SK-N-SH treated with all-trans-retinoic acid at 6 μM for 48 hours (cell line): ENCODE measurements around the gene VPS41.

Experiments used
- ATAC-seq: fragments of 200-7000 bp; cut with Tn5 transposase; 3 replicates; pipeline ENCODE4 v1.9.1; 2020; ENCODE audit warnings: mild to moderate bottlenecking, moderate library complexity
- ARNTL ChIP-seq: fragments of 450-650 bp; formaldehyde crosslinking; IDR thresholded peaks from 2 replicates; pipeline ENCODE4 v1.5.0; 2020; ENCODE audit warnings: low read depth, mild to moderate bottlenecking, moderate library complexity, borderline replicate concordance
- BACH2 ChIP-seq: fragments of 250-450 bp; sonication (Bioruptor Pico); IDR thresholded peaks from 2 replicates; pipeline ENCODE4 v1.9.0; 2021; ENCODE audit warnings: mild to moderate bottlenecking, borderline replicate concordance
- CREB5 ChIP-seq: fragments of 250-450 bp; sonication (Bioruptor Pico); IDR thresholded peaks from 2 replicates; pipeline ENCODE4 v1.5.1; 2020; ENCODE audit warnings: low read depth, mild to moderate bottlenecking, moderate library complexity
- CSRNP3 ChIP-seq: fragments of 250-450 bp; sonication (Bioruptor Pico); IDR thresholded peaks from 2 replicates; pipeline ENCODE4 v1.5.1; 2021; ENCODE audit warnings: mild to moderate bottlenecking, moderate library complexity
- ESRRG ChIP-seq: fragments of 250-450 bp; sonication (Bioruptor Pico); IDR thresholded peaks from 2 replicates; pipeline ENCODE4 v1.6.1; 2021; ENCODE audit warnings: mild to moderate bottlenecking
- GLIS3 ChIP-seq: fragments of 250-450 bp; sonication (Bioruptor Pico); IDR thresholded peaks from 2 replicates; pipeline ENCODE4 v1.5.0; 2020; ENCODE audit warnings: mild to moderate bottlenecking, moderate library complexity
- ISL1 ChIP-seq: fragments of 250-450 bp; sonication (Bioruptor Pico); IDR thresholded peaks from 2 replicates; pipeline ENCODE4 v2.1.2; 2022; ENCODE audit warnings: mild to moderate bottlenecking, moderate library complexity
- OSR1 ChIP-seq: fragments of 250-450 bp; sonication (Bioruptor Pico); IDR thresholded peaks from 2 replicates; pipeline ENCODE4 v1.8.0; 2022; ENCODE audit warnings: moderate library complexity, mild to moderate bottlenecking, inconsistent platforms
- PPARA ChIP-seq: fragments of 250-450 bp; sonication (Bioruptor Pico); IDR thresholded peaks from 2 replicates; pipeline ENCODE4 v1.5.0; 2020; ENCODE audit warnings: mild to moderate bottlenecking, borderline replicate concordance
- RARB ChIP-seq: fragments of 250-450 bp; sonication (Bioruptor Pico); IDR thresholded peaks from 2 replicates; pipeline ENCODE4 v1.8.0; 2021; ENCODE audit warnings: mild to moderate bottlenecking, moderate library complexity
- SNAI2 ChIP-seq: fragments of 250-450 bp; sonication (Bioruptor Pico); IDR thresholded peaks from 2 replicates; pipeline ENCODE4 v1.5.0; 2020; ENCODE audit warnings: mild to moderate bottlenecking, moderate library complexity
- TOX ChIP-seq: fragments of 250-450 bp; sonication (Bioruptor Pico); IDR thresholded peaks from 2 replicates; pipeline ENCODE4 v1.8.0; 2021; ENCODE audit warnings: mild to moderate bottlenecking, moderate library complexity, borderline replicate concordance
- ZC3H10 ChIP-seq: fragments of 250-450 bp; sonication (Bioruptor Pico); IDR thresholded peaks from 2 replicates; pipeline ENCODE4 v1.5.1; 2021; ENCODE audit warnings: mild to moderate bottlenecking, moderate library complexity
- ZFP3 ChIP-seq: fragments of 250-450 bp; sonication (Bioruptor Pico); IDR thresholded peaks from 2 replicates; pipeline ENCODE4 v1.5.0; 2020; ENCODE audit warnings: mild to moderate bottlenecking, moderate library complexity
- ZNF565 ChIP-seq: fragments of 450-650 bp; formaldehyde crosslinking; conservative IDR thresholded peaks from 2 replicates; pipeline ENCODE4 v1.5.0; 2020; ENCODE audit warnings: low read depth, mild to moderate bottlenecking, moderate library complexity
- ZNF70 ChIP-seq: fragments of 450-650 bp; formaldehyde crosslinking; IDR thresholded peaks from 2 replicates; pipeline ENCODE4 v1.5.0; 2020; ENCODE audit warnings: mild to moderate bottlenecking, moderate library complexity
- ZNF8 ChIP-seq: fragments of 450-650 bp; formaldehyde crosslinking; IDR thresholded peaks from 2 replicates; pipeline ENCODE4 v1.5.0; 2020; ENCODE audit warnings: mild to moderate bottlenecking, moderate library complexity
- TF ChIP-seq, protein P1 (sequence below): fragments of 250-450 bp; sonication (Bioruptor Pico); IDR thresholded peaks from 2 replicates; pipeline ENCODE4 v1.8.0; 2020; ENCODE audit warnings: mild to moderate bottlenecking, moderate library complexity, borderline replicate concordance

VPS41 gene

DNA sequence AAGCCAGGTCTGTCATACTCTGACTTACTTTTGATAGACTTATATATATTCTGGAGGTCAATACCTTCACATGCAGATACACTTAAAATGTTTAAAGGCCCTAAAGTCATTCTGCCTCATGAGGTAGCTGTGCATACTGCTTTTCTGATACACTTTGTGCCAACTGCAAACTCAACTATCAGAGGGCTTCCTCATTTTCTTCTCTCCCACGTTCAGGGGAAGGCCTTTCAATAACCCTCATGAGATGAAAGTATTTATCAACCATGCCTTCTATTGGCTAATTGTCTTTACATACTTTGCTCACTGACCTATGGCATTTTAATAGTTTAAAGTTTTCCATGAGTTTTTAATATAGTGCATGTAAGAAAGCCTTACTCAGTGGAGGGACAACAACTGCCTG, 165.1 kb downstream of the VPS41 start (continued):
- TF ChIP-seq CSRNP3 (CRISPR knock-in tag) (no peak), ESRRG (CRISPR knock-in tag) (no peak), ZNF565 (no peak), ZC3H10 (CRISPR knock-in tag) (no peak), ZNF70 (CRISPR knock-in tag) (no peak), TOX (no peak)
- TF ChIP-seq, protein P1, sequence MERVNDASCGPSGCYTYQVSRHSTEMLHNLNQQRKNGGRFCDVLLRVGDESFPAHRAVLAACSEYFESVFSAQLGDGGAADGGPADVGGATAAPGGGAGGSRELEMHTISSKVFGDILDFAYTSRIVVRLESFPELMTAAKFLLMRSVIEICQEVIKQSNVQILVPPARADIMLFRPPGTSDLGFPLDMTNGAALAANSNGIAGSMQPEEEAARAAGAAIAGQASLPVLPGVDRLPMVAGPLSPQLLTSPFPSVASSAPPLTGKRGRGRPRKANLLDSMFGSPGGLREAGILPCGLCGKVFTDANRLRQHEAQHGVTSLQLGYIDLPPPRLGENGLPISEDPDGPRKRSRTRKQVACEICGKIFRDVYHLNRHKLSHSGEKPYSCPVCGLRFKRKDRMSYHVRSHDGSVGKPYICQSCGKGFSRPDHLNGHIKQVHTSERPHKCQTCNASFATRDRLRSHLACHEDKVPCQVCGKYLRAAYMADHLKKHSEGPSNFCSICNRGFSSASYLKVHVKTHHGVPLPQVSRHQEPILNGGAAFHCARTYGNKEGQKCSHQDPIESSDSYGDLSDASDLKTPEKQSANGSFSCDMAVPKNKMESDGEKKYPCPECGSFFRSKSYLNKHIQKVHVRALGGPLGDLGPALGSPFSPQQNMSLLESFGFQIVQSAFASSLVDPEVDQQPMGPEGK (CRISPR knock-in tag): no peak

DNA sequence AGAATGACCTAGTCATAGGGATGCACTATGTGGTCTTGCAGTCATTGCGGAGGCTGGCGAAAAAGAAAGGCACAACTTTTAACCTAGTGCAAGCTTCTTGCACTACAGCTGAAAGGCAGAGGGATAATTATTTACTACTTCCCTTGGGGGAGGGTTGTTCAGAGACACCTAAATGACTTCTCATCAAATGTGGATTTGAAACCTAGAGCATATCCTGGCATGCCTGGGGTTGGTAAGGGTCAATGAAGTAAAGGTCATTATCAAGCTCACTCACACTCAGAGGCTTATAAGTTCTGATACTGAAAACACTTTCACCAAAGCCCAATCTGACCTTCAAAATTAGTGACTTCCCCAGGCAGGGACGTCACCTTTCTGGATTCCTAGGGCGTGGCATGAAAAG, 168.9 kb downstream of the VPS41 start:
- TF ChIP-seq TOX: no peak
- no peak for TF ChIP-seq ZNF70 (CRISPR knock-in tag)
- TF ChIP-seq, all 23 proteins: peak for 0
- no peak for ATAC-seq

DNA sequence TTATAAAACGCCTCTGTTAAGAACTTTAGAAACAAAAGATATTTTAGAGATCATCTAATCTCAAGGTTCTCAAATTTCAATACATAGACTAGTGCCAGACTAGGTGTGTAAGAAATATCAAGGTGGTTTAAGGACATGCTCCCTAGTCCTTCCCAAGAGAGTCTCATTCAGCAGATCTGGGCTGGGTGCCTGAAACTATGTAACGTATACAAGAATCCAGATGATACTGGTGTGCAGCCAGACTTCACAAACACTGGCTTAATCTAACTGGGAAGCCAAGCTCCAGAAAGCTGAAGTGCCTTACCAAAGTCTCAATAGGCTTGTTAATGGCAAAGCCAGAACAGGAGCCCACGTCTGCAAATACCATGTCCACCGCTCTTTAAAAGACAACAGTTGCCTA, 172.9 kb downstream of the VPS41 start:
- ATAC-seq: no peak
- TF ChIP-seq ZNF565: no peak
- TF ChIP-seq OSR1 (CRISPR knock-in tag): no peak
- TF ChIP-seq GLIS3 (CRISPR knock-in tag): no peak
- no peak for TF ChIP-seq RARB (CRISPR knock-in tag)
- TF ChIP-seq PPARA (CRISPR knock-in tag): no peak
- TF ChIP-seq ZNF70 (CRISPR knock-in tag): no peak

DNA sequence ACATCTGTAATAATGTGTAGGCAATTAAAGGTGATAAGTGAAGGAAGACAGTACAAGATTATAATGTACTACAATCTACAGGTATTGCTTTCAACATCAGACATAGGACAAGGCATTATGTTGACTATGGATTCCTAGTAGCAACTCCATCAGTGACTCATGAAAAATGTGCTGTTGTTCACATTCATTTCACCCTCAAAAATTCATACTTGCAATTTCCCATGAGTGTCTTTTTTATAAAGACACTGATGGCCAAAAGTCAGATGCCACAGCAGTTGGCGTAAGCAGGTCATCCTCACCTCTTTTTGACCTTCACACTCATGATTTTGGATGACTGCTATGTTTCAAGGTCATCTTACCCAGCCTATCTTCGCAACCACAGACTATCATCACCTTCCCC, 177.8 kb downstream of the VPS41 start:
- TF ChIP-seq PPARA (CRISPR knock-in tag): no peak
- peak; percentile 48; the same call in 2 of the 3 replicates for ATAC-seq

DNA sequence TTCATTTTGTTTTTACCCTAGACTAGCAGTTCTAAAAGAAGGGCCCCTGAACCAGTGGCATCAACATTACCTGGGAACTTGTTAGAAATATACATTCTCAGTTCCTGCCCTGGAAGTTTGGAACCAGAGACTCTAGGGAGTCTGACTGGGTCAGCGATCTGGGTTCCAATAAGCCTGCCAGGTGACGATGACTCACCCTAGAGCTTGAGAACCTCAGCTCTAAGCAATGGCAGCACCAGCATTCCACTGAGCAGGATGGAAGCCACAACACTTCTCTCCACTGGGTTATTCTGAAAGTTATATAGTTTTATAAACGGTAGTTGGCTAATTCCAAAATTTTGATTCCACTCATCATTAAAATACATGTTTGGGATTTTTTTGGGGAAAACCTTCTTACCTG, 180.8 kb downstream of the VPS41 start:
- TF ChIP-seq, protein P1 (CRISPR knock-in tag): no peak
- TF ChIP-seq ISL1 (CRISPR knock-in tag): no peak
- no peak for ATAC-seq

- TF ChIP-seq ZNF70 (CRISPR knock-in tag): no peak
- no peak for TF ChIP-seq SNAI2 (CRISPR knock-in tag)
- no peak for TF ChIP-seq RARB (CRISPR knock-in tag)
- TF ChIP-seq CSRNP3 (CRISPR knock-in tag): no peak
- TF ChIP-seq, protein P1 (CRISPR knock-in tag): no peak
- no peak for TF ChIP-seq ZNF8 (CRISPR knock-in tag)
- no peak for TF ChIP-seq ESRRG (CRISPR knock-in tag)
- TF ChIP-seq PPARA (CRISPR knock-in tag): no peak
- TF ChIP-seq ARNTL: no peak
- no peak for TF ChIP-seq ZFP3
- TF ChIP-seq ISL1 (CRISPR knock-in tag): no peak
- no peak for TF ChIP-seq ZC3H10 (CRISPR knock-in tag)
- TF ChIP-seq BACH2: no peak
- TF ChIP-seq CREB5 (CRISPR knock-in tag): no peak
- no peak for ATAC-seq
Observed at GRCh38 chr7:38727184-38727940, 181.6 kb downstream of the VPS41 start.
